Mucosa of stomach (tissue), 1 donor: Measurements from ENCODE around the gene EHD1.
A peak's percentile ranks its signal among the peaks of the same experiment; 100 is the strongest.
"Not testable (repeated sequence)": the region's sequence is repeated elsewhere in the genome, so short reads cannot be mapped to it uniquely, and the experiment has no call there.

Experiments used
- H3K27me3 ChIP-seq: one replicate; pipeline ENCODE4 v1.7.0; 2013; ENCODE audit warnings: mild to moderate bottlenecking, low read length; ENCODE audit not compliant: control insufficient read depth, insufficient read depth
- H3K36me3 ChIP-seq: one replicate; pipeline ENCODE4 v1.7.0; 2013; ENCODE audit warnings: low read length; ENCODE audit not compliant: control insufficient read depth, insufficient read depth
- H3K4me1 ChIP-seq: one replicate; pipeline ENCODE4 v1.7.0; 2013; ENCODE audit warnings: mild to moderate bottlenecking, low read length; ENCODE audit not compliant: control insufficient read depth, insufficient read depth
- H3K4me3 ChIP-seq: one replicate; pipeline ENCODE4 v1.7.0; 2013; ENCODE audit warnings: low read length
- H3K9ac ChIP-seq: one replicate; pipeline ENCODE4 v1.7.0; 2013; ENCODE audit warnings: mild to moderate bottlenecking, low read length, moderate library complexity
- H3K9me3 ChIP-seq: one replicate; pipeline ENCODE4 v1.7.0; 2013; ENCODE audit warnings: mild to moderate bottlenecking, low read length, moderate library complexity; ENCODE audit not compliant: control insufficient read depth
- donor health status: Pancreatic carcinoma.

EHD1 gene

GRCh38 chr11:64827451-64827839, 51.0 kb downstream of the EHD1 start:
- H3K9me3 ChIP-seq: no peaks in the 10 kb centered on the region
- H3K27me3 ChIP-seq: no peaks in the 10 kb centered on the region
- no peak overlapping the region for H3K4me3 ChIP-seq
- no peaks in the 10 kb centered on the region for H3K4me1 ChIP-seq
- no peaks in the 10 kb centered on the region for H3K36me3 ChIP-seq
- no peak overlapping the region for H3K9ac ChIP-seq

- H3K9me3 ChIP-seq: no peaks in the 10 kb centered on the region
- no peaks in the 10 kb centered on the region for H3K4me1 ChIP-seq
- no peaks in the 10 kb centered on the region for H3K36me3 ChIP-seq
- no peak overlapping the region for H3K4me3 ChIP-seq
- no peaks in the 10 kb centered on the region for H3K27me3 ChIP-seq
- no peak overlapping the region for H3K9ac ChIP-seq
These were observed 51.6 kb downstream of the EHD1 start for GRCh38 chr11:64826578-64827450.

- H3K36me3 ChIP-seq: no peaks in the 10 kb centered on the region
- H3K4me1 ChIP-seq: no peaks in the 10 kb centered on the region
- no peaks in the 10 kb centered on the region for H3K9me3 ChIP-seq
- no peaks in the 10 kb centered on the region for H3K27me3 ChIP-seq
- H3K9ac ChIP-seq: no peak overlapping the region
- H3K4me3 ChIP-seq: no peak overlapping the region
These were observed 52.4 kb downstream of the EHD1 start for GRCh38 chr11:64826062-64826461.

GRCh38 chr11:64823568-64824119, 54.8 kb downstream of the EHD1 start:
- Histone ChIP-seq H3K27me3 (no peaks in the 10 kb centered on the region), H3K4me1 (no peaks in the 10 kb centered on the region), H3K36me3 (no peaks in the 10 kb centered on the region), H3K9ac (no peak overlapping the region), H3K9me3 (no peaks in the 10 kb centered on the region), H3K4me3 (no peak overlapping the region)

- no peaks in the 10 kb centered on the region for H3K9me3 ChIP-seq
- H3K4me1 ChIP-seq: no peaks in the 10 kb centered on the region
- H3K4me3 ChIP-seq: no peak overlapping the region
- H3K36me3 ChIP-seq: no peaks in the 10 kb centered on the region
- no peak overlapping the region for H3K9ac ChIP-seq
- H3K27me3 ChIP-seq: no peaks in the 10 kb centered on the region
These were observed 60.9 kb downstream of the EHD1 start for GRCh38 chr11:64817476-64817875.

GRCh38 chr11:64815433-64815832, 63.0 kb downstream of the EHD1 start:
- H3K4me3 ChIP-seq, H3K27me3 ChIP-seq, H3K36me3 ChIP-seq, H3K9me3 ChIP-seq, H3K4me1 ChIP-seq, H3K9ac ChIP-seq: not testable (repeated sequence)

- Histone ChIP-seq H3K4me3 (no peak overlapping the region), H3K9ac (no peak overlapping the region), H3K36me3 (no peaks in the 10 kb centered on the region), H3K9me3 (no peaks in the 10 kb centered on the region), H3K27me3 (no peaks in the 10 kb centered on the region), H3K4me1 (peaks cover under 1% of the 10 kb centered on the region)
These were observed 63.7 kb downstream of the EHD1 start for GRCh38 chr11:64814712-64815187.

- peaks cover 7% of the 10 kb centered on the region for H3K4me1 ChIP-seq
- H3K9ac ChIP-seq: no peak overlapping the region
- H3K9me3 ChIP-seq: no peaks in the 10 kb centered on the region
- no peak overlapping the region for H3K4me3 ChIP-seq
- no peaks in the 10 kb centered on the region for H3K27me3 ChIP-seq
- no peaks in the 10 kb centered on the region for H3K36me3 ChIP-seq
These were observed 64.6 kb downstream of the EHD1 start for GRCh38 chr11:64813826-64814225.

GRCh38 chr11:64810891-64811272, 67.5 kb downstream of the EHD1 start:
- Histone ChIP-seq H3K4me1 (peaks cover 7% of the 10 kb centered on the region), H3K4me3 (peak overlapping the region; percentile 94), H3K36me3 (peaks cover 5% of the 10 kb centered on the region), H3K27me3 (no peaks in the 10 kb centered on the region), H3K9me3 (no peaks in the 10 kb centered on the region), H3K9ac (no peak overlapping the region)

GRCh38 chr11:64810271-64810890, 68.0 kb downstream of the EHD1 start, which contains the start of gene MEN1:
Gene MEN1 (minus strand): TSS chr11:64810551. CDS start chr11:64810109, 442 bp downstream.
- peaks cover 10% of the 10 kb centered on the region for H3K36me3 ChIP-seq
- peaks cover 7% of the 10 kb centered on the region for H3K4me1 ChIP-seq
- no peaks in the 10 kb centered on the region for H3K27me3 ChIP-seq
- no peaks in the 10 kb centered on the region for H3K9me3 ChIP-seq
- H3K9ac ChIP-seq: peak within 1 kb of the TSS; percentile 70
- H3K4me3 ChIP-seq: peak within 1 kb of the TSS; percentile 94

GRCh38 chr11:64809781-64810241, 68.6 kb downstream of the EHD1 start:
- no peaks in the 10 kb centered on the region for H3K27me3 ChIP-seq
- H3K36me3 ChIP-seq: peaks cover 13% of the 10 kb centered on the region
- H3K9ac ChIP-seq: peak overlapping the region; percentile 70

GRCh38 chr11:64805481-64805880, 72.9 kb downstream of the EHD1 start:
- Histone ChIP-seq H3K4me3 (no peak overlapping the region), H3K36me3 (peaks cover 13% of the 10 kb centered on the region), H3K4me1 (peaks cover 31% of the 10 kb centered on the region), H3K27me3 (no peaks in the 10 kb centered on the region), H3K9ac (no peak overlapping the region), H3K9me3 (no peaks in the 10 kb centered on the region)

More at GRCh38 chr11:64809781-64810241, 68.6 kb downstream of the EHD1 start:
- Histone ChIP-seq H3K4me1 (peaks cover 7% of the 10 kb centered on the region), H3K4me3 (peak overlapping the region; percentile 94), H3K9me3 (no peaks in the 10 kb centered on the region)
